Measurements from ENCODE around the gene CENPT.
A peak's percentile ranks its signal among the peaks of the same experiment; 100 is the strongest.
"Not testable (repeated sequence)": the region's sequence is repeated elsewhere in the genome, so short reads cannot be mapped to it uniquely, and the experiment has no call there.

Gene CENPT

GRCh38 chr16:67856927-67857546 is 9.5 kb upstream of the CENPT start:
- H3K27ac ChIP-seq, result peak overlapping the region in 19 of 21 experiments; percentile 1 to 86 (median 76)
- no peak overlapping the region for H3K4me3 ChIP-seq

DNA sequence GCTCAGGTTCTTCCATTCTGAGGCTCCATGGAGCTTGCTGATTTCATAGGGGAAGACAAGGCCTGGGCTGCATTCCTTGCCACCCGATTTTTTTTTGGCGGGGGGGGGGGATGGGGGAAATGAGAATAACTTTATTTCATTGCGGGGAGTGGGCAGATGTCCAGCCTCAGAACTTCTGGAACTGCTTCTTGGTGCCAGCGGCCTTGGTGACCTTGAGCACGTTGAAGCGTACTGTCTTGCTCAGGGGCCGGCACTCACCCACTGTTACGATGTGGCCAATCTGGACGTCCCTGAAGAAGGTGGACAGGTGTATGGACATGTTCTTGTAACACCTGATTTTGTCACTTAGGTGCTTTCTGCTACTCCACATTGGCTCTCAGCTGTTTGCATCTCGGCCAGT is 8.3 kb upstream of the CENPT start:
- H3K4me3 ChIP-seq, result no peak overlapping the region
- H3K27ac ChIP-seq, result peak overlapping the region in 4 of 21 experiments; percentile 2 to 76 (median 17)

- Histone ChIP-seq H3K27ac (no peak overlapping the region), H3K4me3 (no peak overlapping the region)
Measured at GRCh38 chr16:67853670-67854069, 6.2 kb upstream of the CENPT start.

DNA sequence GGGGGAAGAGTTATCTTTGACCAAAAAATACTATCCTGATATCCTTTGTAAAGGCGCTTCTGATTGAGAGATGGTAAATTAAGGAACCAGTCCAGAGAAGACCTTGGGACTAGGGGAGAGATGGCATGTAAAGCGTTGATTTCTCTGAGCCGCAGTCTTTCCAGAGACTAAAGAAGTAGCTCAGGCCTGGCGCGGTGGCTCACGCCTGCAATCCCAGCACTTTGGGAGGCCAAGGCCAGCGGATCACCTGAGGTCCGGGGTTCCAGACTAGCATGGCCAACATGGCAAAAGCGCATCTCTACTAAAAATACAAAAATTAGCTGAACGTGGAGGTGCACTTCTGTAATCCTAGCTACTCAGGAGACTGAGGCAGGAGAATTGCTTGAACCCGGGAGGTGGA is 625 bp upstream of the CENPT start:
- H3K4me3 ChIP-seq, result peak overlapping the region in 6 of 7 experiments; percentile 65 to 97 (median 90)
- peak overlapping the region in 18 of 21 experiments; percentile 57 to 98 (median 92) for H3K27ac ChIP-seq

- H3K4me3 ChIP-seq, result peak within 1 kb of the TSS; percentile 65 to 97 (median 90)
- H3K27ac ChIP-seq, result peak within 1 kb of the TSS; percentile 71 to 98 (median 93)
Measured at GRCh38 chr16:67846320-67847063, 1.0 kb downstream of the CENPT start, which contains the start of gene NUTF2. NUTF2 (plus strand) TSS chr16:67846933; CDS start chr16:67865131, 18,198 bp downstream.

- Histone ChIP-seq H3K4me3 (peak overlapping the region; percentile 65 to 97 (median 90)), H3K27ac (peak overlapping the region in 20 of 21 experiments; percentile 88 to 98 (median 93))
Measured at GRCh38 chr16:67846063-67846319, 1.5 kb downstream of the CENPT start.

DNA sequence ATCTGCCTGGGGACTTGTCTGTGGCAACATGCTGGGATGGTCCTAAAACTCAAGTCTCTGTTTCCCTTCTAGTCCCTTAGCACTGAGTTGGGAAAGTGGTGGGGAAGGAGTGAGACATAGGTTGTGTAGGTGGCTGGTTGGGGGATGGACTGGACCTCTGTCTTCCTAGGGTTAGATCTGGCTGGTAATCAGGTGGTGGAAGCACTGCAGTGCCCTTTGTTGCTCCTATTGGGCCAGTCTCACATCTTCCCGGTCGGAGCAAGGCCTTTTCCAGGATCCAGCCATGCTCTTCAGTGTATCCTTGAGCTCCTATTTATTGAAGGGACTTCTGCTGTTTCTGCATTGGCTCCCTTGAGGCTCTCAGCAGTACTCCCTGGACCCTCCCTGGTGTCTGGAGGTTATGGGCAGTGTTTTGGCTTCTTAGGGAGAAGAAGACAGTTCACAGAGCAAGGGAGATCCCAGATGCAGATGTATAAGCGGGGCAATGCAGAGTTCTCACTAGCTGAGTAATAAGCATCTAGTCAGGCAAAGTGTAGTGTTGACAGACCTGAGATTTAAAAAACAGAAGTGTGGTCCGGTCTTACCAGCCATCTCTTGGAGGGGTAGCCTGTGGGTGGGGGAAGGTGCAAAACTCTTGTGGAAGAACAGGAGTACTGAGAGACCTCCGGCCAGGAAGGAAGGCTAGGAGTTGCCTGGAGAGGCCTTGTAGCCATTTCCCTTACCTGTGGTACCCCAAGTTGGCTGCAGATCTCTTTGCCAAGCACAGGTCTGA is 2.0 kb downstream of the CENPT start:
- Histone ChIP-seq H3K4me3 (peak overlapping the region in 3 of 7 experiments; percentile 65 to 97 (median 96)), H3K27ac (peak overlapping the region in 20 of 21 experiments; percentile 88 to 98 (median 93))

DNA sequence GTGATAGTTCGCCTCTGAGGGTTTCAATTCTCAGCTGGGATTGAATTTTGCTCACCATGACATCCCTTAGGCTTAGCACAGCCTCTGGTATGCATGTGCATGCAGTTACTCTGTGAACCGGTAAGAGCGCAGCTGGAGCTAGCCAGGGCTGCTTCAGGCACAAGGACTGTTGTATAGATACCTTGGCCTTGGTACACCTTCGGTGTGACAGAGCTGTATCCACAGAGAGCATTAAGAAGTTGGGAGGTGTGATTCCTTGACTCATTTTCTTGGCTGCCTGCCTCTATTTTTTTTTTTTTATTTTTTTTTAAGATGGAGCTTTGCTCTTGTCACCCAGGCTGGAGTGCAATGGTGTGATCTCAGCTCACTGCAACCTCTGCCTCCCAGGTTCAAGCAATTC is 3.0 kb downstream of the CENPT start:
- Histone ChIP-seq H3K4me3 (no peak overlapping the region), H3K27ac (peak overlapping the region in 8 of 21 experiments; percentile 29 to 99 (median 94))

DNA sequence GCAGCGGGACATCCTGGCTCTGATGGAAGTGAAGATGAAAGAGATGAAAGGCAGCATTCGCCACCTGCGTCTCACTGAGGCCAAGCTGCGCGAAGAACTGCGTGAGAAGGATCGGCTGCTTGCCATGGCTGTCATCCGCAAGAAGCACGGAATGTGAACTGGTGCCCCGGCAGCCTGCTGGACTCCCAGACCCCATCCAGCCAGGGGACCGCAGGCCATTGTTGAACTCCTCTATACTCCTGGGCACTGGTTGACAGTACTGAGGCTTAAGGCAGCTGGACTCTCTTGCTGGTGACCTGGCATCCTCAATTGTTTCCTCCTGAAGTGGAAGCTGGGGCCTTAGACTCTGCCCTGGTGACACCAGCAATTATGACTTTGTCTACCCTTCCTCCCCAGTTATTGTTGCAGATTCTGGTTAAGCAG is 4.1 kb downstream of the CENPT start:
- H3K27ac ChIP-seq, result peak overlapping the region in 19 of 21 experiments; percentile 93 to 100 (median 99)
- H3K4me3 ChIP-seq, result peak overlapping the region; percentile 67 to 84 (median 71)

DNA sequence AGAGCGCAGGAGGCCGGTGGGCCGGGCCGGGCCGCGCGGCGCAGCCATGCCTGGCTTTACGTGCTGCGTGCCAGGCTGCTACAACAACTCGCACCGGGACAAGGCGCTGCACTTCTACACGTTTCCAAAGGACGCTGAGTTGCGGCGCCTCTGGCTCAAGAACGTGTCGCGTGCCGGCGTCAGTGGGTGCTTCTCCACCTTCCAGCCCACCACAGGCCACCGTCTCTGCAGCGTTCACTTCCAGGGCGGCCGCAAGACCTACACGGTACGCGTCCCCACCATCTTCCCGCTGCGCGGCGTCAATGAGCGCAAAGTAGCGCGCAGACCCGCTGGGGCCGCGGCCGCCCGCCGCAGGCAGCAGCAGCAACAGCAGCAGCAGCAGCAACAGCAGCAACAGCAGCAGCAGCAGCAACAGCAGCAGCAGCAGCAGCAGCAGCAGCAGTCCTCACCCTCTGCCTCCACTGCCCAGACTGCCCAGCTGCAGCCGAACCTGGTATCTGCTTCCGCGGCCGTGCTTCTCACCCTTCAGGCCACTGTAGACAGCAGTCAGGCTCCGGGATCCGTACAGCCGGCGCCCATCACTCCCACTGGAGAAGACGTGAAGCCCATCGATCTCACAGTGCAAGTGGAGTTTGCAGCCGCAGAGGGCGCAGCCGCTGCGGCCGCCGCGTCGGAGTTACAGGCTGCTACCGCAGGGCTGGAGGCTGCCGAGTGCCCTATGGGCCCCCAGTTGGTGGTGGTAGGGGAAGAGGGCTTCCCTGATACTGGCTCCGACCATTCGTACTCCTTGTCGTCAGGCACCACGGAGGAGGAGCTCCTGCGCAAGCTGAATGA is 4.8 kb downstream of the CENPT start:
- Histone ChIP-seq H3K27ac (peak overlapping the region; percentile 78 to 100 (median 99)), H3K4me3 (peak overlapping the region; percentile 67 to 84 (median 71))

DNA sequence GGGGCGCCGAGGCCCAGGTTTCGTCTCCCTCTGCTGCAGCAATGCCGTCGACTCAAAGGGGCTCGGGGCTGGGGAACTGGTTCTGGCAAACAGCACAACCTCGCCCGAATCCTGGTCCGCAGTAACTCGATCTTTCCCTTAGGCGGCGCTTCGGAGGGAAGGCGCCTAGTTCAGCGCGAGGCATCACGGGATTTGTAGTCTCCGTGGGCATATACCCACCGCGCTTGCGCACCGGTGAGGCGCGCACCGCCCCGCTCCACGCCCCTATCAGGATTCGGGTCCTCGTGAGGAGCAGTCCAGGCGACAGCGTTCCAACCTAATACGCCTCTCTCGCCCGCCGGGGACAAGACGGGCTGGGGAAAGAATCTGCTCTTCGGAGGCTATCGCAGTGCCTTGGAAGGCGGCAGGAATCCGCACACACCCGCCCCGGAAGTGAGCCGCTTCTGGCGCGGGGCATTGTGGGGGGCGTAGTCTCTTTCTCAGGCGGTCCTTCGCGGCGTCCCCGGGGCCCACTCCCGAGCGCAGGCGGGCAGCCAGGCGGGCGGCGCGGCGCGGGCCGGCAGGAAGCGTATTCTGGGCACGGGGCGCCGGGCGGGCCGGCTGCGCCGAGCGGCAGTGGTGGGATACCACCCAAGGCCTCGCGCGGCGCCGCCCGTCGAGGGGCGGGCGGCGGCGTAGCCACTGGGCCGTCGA is 5.5 kb downstream of the CENPT start, which contains the start of gene THAP11:
TSS of gene THAP11 (plus strand) at position 505 of the 693 bp plus-strand sequence. CDS start 235 bp downstream, outside the sequence.
- H3K27ac ChIP-seq, result peak within 1 kb of the TSS; percentile 78 to 100 (median 99)
- H3K4me3 ChIP-seq, result peak within 1 kb of the TSS; percentile 67 to 84 (median 71)

DNA sequence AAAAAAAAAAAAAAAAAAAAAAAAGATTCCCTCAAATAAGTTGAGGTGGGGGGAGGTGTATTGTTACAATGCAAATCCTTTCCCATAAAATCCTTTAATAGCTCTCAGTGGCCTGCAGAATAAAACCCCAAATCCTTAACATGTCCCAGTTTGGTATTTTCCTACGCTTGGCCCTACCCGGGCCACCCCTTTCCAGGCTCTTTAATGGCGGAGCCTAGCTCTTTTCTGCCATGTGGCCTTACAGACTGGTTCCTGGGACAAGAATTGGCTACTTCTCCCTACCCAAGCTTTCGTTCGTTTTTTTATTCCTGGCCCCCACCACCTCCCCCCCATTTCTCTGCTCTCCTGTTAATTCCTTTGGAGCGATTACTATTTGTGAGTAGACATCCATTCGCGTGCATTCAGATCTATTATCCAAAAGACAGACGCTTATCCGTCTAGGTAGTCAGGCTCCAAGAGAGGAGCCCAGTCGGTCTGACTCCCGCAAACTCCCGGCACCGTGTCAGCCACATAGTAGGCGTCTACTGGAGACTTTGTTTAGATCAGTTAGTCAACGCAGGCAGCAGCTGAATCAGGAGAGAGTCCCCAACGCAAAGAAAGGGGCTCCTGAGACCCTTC is 6.2 kb downstream of the CENPT start:
- peak overlapping the region in 20 of 21 experiments; percentile 93 to 100 (median 99) for H3K27ac ChIP-seq
- H3K4me3 ChIP-seq, result peak overlapping the region; percentile 67 to 84 (median 71)

DNA sequence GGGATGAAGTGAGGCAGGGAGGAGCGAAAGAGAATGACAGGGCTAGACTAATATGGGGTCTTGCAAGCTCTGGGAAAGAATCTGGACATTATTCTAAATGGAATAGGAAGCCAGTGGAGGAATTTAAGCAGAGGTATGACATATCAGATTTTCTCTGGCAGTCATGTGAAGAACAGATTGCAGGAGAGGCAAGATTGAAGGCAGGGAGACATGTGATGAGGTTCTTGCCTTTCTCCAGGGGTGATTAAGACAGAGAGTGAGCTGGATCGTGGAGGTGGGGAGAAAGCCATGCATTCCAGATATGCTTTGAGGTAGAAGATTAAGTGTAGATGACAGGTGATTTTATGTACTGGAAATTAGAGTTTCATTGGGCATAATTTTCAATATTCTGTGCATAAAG is 9.7 kb downstream of the CENPT start:
- H3K27ac ChIP-seq, result no peak overlapping the region
- H3K4me3 ChIP-seq, result no peak overlapping the region

DNA sequence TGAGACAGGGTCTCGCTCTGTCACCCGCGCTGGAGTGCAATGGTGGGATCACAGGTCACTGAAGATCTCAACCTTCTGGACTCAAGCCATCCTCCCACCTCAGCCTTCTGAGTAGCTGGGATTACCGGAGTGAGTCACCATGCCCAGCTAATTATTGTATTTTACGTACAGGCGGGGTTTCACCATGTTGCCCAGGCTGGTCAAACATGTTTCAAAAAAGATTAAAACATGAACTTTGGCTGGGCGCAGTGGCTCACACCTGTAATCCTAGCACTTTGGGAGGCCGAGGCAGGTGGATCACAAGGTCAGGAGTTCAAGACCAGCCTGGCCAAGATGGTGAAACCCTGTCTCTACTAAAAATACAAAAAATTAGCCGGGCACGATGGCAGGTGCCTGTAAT is 10.3 kb downstream of the CENPT start:
- not testable (repeated sequence) for H3K4me3 ChIP-seq, H3K27ac ChIP-seq

DNA sequence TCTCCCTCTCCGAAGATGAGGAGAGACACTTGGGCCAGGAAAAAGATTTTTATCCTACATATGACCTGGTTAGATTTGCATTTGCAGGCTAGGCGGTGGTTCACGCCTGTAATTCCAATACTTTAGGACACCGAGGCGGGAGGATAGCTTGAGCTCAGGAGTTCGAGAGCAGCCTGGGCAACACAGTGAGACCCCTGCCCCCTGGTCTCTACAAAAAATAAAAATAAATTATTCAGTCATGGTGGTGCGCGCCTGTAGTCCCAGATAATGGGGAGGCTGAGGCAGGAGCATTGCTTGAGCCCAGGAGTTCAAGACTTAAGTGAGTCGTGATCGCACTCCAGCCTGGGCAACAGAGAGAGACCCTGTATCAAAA is 13.3 kb downstream of the CENPT start:
- peak overlapping the region; percentile 59 to 86 (median 80) for H3K4me3 ChIP-seq
- peak overlapping the region in 14 of 21 experiments; percentile 43 to 93 (median 83) for H3K27ac ChIP-seq

DNA sequence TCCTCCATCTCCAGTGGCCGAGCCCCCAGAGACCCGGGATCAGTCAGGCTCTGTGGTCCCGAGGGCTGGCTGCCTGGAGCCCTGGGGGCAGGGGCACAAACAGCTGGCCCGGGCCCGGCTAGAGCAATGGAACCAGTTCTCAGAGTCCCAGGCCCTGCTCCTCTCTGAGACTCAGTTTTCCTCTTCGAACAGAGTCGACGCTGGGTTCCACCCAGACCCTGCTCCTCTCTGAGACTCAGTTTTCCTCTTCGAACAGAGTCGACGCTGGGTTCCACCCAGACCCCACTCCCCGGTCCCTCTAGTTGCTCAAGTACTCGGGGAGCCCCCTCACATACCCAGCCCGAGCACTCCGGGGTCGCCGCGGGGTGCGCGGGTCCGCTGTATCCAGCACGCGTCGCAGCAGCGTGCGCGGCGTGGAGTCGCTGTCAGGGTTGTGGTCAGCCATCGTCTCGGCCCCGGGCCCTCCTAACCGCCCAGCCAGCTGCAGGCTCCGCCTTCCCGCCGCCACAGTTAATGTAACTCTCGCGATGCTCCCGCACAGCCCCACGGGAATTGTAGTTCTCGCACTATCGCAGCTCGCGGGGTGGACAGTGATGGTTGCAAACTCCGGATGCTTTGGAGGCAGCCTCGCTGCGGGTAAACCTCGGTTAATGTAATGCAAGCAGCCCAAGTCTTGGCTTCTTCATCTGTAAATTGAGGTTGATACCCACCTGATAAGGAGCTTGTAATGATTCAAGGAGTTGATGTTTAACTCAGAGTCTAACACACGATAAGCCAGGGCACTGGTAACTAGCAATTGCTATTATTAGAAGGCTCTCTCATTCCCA is 13.9 kb downstream of the CENPT start:
- Histone ChIP-seq H3K27ac (peak overlapping the region in 20 of 21 experiments; percentile 62 to 93 (median 84)), H3K4me3 (peak overlapping the region; percentile 59 to 86 (median 80))

- Histone ChIP-seq H3K4me3 (peak overlapping the region; percentile 59 to 86 (median 80)), H3K27ac (peak overlapping the region in 20 of 21 experiments; percentile 62 to 93 (median 84))
Measured at GRCh38 chr16:67833030-67833414, 14.5 kb downstream of the CENPT start.
